ENCODE data around the gene GMCL1.

GRCh38 chr2:69926849-69927515, 97.5 kb downstream of the GMCL1 start:
- no peak for TF ChIP-seq CTCF (IDR thresholded peaks at IDR 0.05)
- TF ChIP-seq POLR2A (IDR thresholded peaks at IDR 0.05) = no peak
- no peak for TF ChIP-seq EP300 (IDR thresholded peaks at IDR 0.05)
